ENCODE data around the gene XCL1.
"Not testable (repeated sequence)": the region's sequence is repeated elsewhere in the genome, so short reads cannot be mapped to it uniquely, and the experiment has no call there.

The XCL1 gene, protein sequence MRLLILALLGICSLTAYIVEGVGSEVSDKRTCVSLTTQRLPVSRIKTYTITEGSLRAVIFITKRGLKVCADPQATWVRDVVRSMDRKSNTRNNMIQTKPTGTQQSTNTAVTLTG

GRCh38 chr1:168576245-168576688 is at the start of gene XCL1:
XCL1 (plus strand) TSS chr1:168576605; CDS start chr1:168576638, 33 bp downstream.
- not testable (repeated sequence) for DNase-seq (ENCODE audit: low spot score)

- DNase-seq (ENCODE audit: low spot score) = no peak
These were observed 46.9 kb upstream of the XCL1 start for GRCh38 chr1:168529518-168529917.

- peak; percentile 50 for DNase-seq (ENCODE audit: low spot score)
These were observed 44.6 kb upstream of the XCL1 start for GRCh38 chr1:168531615-168532345.

DNA sequence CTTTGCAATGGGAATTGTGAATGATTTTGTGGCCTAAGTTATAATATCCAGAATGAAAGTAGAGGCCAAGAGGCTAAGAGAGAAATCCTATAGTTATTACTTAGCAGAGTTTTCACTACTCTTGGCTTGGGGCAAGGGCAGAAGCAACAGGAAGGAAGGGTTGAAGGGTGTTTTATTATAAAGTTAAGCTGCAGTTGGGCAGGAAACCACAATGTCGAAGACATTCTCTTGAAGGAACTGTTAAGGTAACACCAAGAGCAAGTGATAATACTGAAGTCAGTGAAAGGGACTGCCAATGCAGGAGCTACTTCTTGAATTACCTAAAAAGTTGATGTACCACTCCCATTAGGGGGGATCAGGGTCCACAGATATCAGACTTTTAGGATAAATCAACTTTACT is 40.9 kb upstream of the XCL1 start:
- DNase-seq (ENCODE audit: low spot score) = peak; percentile 55

- not testable (repeated sequence) for DNase-seq (ENCODE audit: low spot score)
These were observed 35.6 kb upstream of the XCL1 start for GRCh38 chr1:168540798-168541197.

GRCh38 chr1:168542978-168543377 is 33.4 kb upstream of the XCL1 start:
- DNase-seq (ENCODE audit: low spot score) = not testable (repeated sequence)

DNA sequence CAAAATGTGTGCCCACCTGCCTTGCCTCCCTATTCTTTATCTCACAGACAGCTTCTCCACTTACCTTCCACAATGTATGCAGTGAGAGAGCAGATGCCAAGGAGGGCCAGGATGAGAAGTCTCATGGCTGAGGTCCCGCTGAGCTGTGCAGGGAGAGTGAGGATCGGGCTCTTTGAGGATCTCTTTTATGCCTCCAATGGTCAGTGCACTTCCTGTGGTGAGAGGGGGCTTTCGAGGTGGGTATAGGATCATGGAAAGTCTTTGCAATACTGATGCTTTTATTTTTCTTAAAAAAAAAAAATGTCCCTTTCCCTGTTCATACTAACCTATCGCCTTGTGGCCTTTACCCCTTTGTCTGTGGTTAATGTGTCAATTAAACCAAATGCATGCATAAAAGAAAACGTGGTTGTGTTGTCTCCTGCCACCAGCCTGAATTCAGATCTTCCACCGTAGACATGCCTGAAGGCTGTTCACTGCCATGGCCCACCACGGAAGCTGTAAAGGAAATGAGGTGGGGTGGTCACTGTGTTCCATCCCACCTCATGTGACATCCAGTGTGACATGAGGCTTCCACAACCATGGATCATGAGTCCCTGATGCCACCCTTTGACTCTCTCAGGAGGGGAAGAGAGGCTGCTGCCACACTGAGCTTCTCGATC is 32.4 kb upstream of the XCL1 start, which contains the start of gene XCL2:
Gene XCL2, minus strand, starts transcription at position 158 of the 659 bp plus-strand sequence. Its CDS starts 33 bp downstream, at position 125.
- DNase-seq (ENCODE audit: low spot score) = not testable (repeated sequence)

GRCh38 chr1:168545678-168546552 is 30.5 kb upstream of the XCL1 start:
- not testable (repeated sequence) for DNase-seq (ENCODE audit: low spot score)

DNA sequence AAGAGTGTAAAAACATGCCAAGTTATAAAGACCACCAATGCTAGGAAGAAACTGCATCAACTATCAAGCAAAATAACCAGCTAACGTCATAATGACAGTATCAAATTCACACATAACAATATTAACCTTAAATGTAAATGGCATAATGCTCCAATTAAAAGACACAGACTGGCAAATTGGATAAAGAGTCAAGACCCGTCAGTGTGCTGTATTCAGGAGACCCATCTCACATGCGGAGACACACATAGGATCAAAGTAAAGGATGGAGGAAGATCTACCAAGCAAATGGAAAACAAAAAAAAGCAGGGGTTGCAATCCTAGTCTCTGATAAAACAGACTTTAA is 29.9 kb upstream of the XCL1 start:
- DNase-seq (ENCODE audit: low spot score) = not testable (repeated sequence)

GRCh38 chr1:168550971-168551370 is 25.4 kb upstream of the XCL1 start:
- DNase-seq (ENCODE audit: low spot score) = no peak

GRCh38 chr1:168551688-168552087 is 24.7 kb upstream of the XCL1 start:
- DNase-seq (ENCODE audit: low spot score) = no peak

- no peak for DNase-seq (ENCODE audit: low spot score)
These were observed 23.4 kb upstream of the XCL1 start for GRCh38 chr1:168552961-168553360.

DNA sequence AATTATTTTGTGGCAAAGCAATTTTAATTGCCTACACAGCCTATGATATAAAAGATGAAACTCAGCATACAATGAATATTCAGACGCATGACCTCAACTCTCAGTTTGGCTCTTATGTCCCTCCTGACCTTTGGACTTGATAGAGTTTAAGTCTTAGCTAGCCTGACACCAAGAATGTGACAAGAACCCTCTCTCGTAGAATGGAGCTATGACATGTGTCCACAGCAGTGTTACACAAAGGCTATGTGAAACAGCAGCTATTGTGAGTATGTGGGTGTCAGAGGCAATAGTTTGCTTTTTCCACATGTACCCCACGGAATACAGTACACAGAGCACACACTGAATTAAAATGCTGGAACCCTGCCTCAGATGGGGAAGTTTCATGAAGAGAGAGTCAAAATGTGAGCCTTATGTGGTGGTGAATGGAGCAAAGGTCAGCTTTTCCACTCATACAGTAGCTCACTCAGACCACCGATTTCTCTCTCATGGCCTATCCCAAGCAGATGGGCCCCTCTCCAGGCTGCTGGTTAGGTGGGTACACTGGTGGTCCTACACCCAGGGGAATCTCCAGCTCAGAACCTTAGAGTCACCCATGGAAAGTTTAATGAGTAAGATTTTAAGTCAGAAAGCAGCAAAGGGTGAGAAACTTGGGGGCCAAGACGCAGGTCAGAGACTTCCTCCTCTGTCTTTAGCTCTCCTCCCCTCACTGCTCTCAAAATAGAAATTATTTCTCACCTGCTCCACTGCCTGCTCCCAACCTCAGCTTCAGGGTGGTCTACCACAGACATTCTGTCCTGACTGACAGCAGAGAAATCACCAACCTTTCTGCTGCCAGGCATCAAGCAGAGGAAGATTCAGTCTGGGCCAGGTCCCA is 22.5 kb upstream of the XCL1 start:
- no peak for DNase-seq (ENCODE audit: low spot score)

- no peak for DNase-seq (ENCODE audit: low spot score)
These were observed 21.6 kb upstream of the XCL1 start for GRCh38 chr1:168554603-168555483.

GRCh38 chr1:168555508-168556046 is 20.8 kb upstream of the XCL1 start:
- DNase-seq (ENCODE audit: low spot score) = no peak

DNA sequence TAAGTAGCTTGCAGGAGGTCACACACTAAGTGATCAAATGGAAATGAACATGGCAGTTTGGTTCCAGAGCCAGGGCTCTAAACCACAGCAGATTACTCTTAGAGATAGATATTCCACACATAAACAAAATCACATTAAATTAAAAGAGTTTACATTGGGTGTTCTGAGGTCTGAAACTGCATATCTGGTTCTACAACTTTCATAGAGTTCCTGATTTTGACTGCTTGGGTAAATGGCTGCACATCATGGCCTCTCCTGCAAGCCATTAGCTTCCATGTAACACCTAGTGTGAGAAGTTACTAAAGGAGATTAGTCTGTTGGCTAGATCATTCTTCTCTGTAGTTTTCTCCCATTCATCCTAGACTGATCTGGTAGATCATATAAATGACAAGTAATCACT is 19.8 kb upstream of the XCL1 start:
- no peak for DNase-seq (ENCODE audit: low spot score)

DNA sequence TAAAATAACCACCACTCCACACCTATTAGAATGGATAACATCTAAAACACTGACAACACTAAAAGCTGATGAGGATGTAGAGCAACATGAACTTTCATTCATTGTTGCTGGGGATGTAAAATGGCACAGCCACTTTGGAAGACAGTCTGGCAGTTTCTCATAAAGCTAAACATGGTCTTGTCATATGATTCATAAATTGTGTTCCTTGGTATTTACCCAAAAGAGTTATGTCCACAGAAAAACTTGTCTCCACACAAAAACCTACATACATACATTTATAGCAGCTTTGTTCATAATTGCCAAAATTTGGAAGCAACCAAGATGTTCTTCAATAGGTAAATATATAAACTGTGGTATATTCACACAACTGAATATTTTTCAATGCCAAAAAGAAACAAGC is 16.0 kb upstream of the XCL1 start:
- no peak for DNase-seq (ENCODE audit: low spot score)

DNA sequence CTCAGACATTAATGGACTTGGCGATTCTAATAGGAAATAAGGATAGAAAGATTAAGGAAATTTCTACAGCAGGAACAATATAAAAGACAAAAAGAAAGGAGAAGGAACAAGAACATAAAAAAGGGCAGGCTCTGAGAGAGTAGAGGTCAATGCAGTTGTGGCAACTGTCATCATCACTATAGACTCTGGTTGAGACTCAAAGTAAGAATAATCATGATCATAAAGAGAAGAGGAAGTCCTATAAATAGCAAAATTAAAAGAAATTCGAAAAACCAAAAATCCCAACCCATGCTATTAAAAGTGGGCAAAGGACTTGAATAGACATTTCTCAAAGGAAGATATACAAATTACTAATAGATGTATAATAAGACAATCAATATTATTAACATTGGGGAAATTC is 14.4 kb upstream of the XCL1 start:
- DNase-seq (ENCODE audit: low spot score) = no peak

DNA sequence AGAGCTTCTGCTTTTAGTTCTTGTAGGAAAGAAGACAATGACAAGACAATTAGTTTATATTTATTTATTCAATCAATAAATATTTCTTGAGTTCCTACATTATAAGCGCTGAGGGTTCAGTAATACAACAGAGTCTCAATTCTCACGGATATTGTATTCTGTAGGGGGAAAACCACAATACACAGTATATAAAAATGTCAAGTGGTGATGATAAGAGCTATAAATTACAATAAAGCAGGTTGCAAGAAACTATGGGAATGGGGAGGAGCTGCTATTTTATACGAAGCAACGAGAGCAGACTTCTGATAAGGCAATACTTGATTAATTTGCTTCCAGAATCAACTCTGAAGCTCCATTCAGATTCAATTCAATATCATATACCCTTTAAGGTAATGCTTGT is 10.6 kb upstream of the XCL1 start:
- DNase-seq (ENCODE audit: low spot score) = no peak

DNA sequence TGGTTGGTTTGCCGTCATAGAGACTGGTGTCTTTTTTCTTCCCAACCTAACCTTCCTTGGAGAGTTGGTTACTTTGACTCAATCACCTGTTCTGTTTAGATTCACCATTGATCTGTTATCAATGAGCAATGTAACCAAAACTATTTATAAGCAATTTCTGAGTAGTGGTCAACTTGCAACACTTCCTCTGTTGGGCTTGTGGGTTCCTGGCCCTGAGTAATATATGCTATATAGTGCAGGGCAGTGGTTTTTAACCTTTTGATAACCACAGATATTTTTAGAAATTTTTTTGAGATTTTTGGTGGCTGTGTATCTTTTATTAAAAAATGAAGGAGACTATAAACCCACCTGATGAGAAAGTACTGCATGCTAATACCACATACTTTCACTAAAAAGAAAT is 9.4 kb upstream of the XCL1 start:
- no peak for DNase-seq (ENCODE audit: low spot score)
